PFSK-1 (cell line): ENCODE measurements around the gene CARD9.

Source experiments
- POLR2AphosphoS5 ChIP-seq: IDR thresholded peaks from 2 replicates; pipeline ENCODE4 v1.6.1; 2012; ENCODE audit warnings: low read depth, mild to moderate bottlenecking, control low read depth, low read length, moderate library complexity
- REST ChIP-seq, 2 experiments: IDR thresholded peaks; 2 replicates each; pipeline versions ENCODE4 v1.6.1 to v1.8.0; 2011 to 2012; ENCODE audit warnings: low read depth in 2 of 2, low read length in 2 of 2, control low read depth in 1 of 2, inconsistent platforms in 1 of 2, mild to moderate bottlenecking in 1 of 2, moderate library complexity in 1 of 2; ENCODE audit not compliant: insufficient read depth in 1 of 2
- SIN3A ChIP-seq: IDR thresholded peaks from 2 replicates; pipeline ENCODE4 v1.6.1; 2012; ENCODE audit warnings: mild to moderate bottlenecking, low read length, moderate library complexity, borderline replicate concordance; ENCODE audit not compliant: insufficient read depth
- TAF1 ChIP-seq: IDR thresholded peaks from 2 replicates; pipeline ENCODE4 v1.6.1; 2012; ENCODE audit warnings: low read length, control low read depth, borderline replicate concordance; ENCODE audit not compliant: insufficient read depth

GRCh38 chr9:136336881-136337280 lies 36.6 kb downstream of the CARD9 start:
- TF ChIP-seq POLR2AphosphoS5 (no peak), TAF1 (no peak), SIN3A (no peak), REST (IDR thresholded peaks at IDR 0.05; ENCODE audit: insufficient read depth in 1 of 2, low read depth in 2 of 2, low read length in 2 of 2) (no peak)
